HepG2 (cell line): ENCODE results near the gene NDUFS2. TPM values are rescaled to one million over a fixed set of nuclear protein-coding genes. Genes with fewer than 3 reads are reported as not detected.

ENCODE experiments used
- CHCHD3 ChIP-seq: sonication (generic); formaldehyde crosslinking; IDR thresholded peaks from 2 replicates; pipeline ENCODE4 v1.8.0; 2022; ENCODE audit warnings: mild to moderate bottlenecking, missing genetic modification reagents, moderate library complexity
- FOXK1 ChIP-seq: sonication (generic); formaldehyde crosslinking; IDR thresholded peaks from 2 replicates; pipeline ENCODE4 v1.4.0; 2020; ENCODE audit warnings: low read depth, missing genetic modification reagents, borderline replicate concordance
- HOXA9 ChIP-seq: sonication (generic); formaldehyde crosslinking; IDR thresholded peaks from 2 replicates; pipeline ENCODE4 v1.8.1; 2022; ENCODE audit warnings: missing genetic modification reagents, mild to moderate bottlenecking, moderate library complexity, borderline replicate concordance
- KLF13 ChIP-seq: sonication (generic); formaldehyde crosslinking; IDR thresholded peaks from 2 replicates; pipeline ENCODE4 v1.4.0; 2020; ENCODE audit warnings: mild to moderate bottlenecking, missing genetic modification reagents
- MED1 ChIP-seq: sonication (generic); formaldehyde crosslinking; IDR thresholded peaks from 2 replicates; pipeline ENCODE4 v1.4.0; 2020; ENCODE audit warnings: missing genetic modification reagents
- MZF1 ChIP-seq: sonication (generic); formaldehyde crosslinking; IDR thresholded peaks from 2 replicates; pipeline ENCODE4 v1.8.1; 2023; ENCODE audit warnings: mild to moderate bottlenecking, missing genetic modification reagents, borderline replicate concordance
- NR2C2 ChIP-seq: sonication (generic); formaldehyde crosslinking; IDR thresholded peaks from 2 replicates; pipeline ENCODE4 v1.4.0; 2020; ENCODE audit warnings: missing genetic modification reagents, mild to moderate bottlenecking, moderate library complexity, borderline replicate concordance
- SRSF1 ChIP-seq: fragments of 200-400 bp; formaldehyde crosslinking; optimal IDR thresholded peaks from 2 replicates; pipeline ENCODE3; 2017; ENCODE audit warnings: mild to moderate bottlenecking, low read depth, low read length, moderate library complexity
- YEATS4 ChIP-seq: sonication (generic); formaldehyde crosslinking; IDR thresholded peaks from 2 replicates; pipeline ENCODE4 v1.4.0; 2020; ENCODE audit warnings: missing genetic modification reagents, borderline replicate concordance
- ZMYM3 ChIP-seq: sonication (generic); formaldehyde crosslinking; IDR thresholded peaks from 2 replicates; pipeline ENCODE4 v1.5.1; 2020; ENCODE audit warnings: mild to moderate bottlenecking, missing genetic modification reagents
- ZMYM4 ChIP-seq: sonication (generic); formaldehyde crosslinking; IDR thresholded peaks from 2 replicates; pipeline ENCODE4 v1.8.1; 2023; ENCODE audit warnings: mild to moderate bottlenecking, missing genetic modification reagents
- ZNF124 ChIP-seq: sonication (generic); formaldehyde crosslinking; IDR thresholded peaks from 2 replicates; pipeline ENCODE4 v1.4.0; 2020; ENCODE audit warnings: missing genetic modification reagents
- ZNF3 ChIP-seq: IDR thresholded peaks from 2 replicates; pipeline ENCODE4 v1.7.0; 2017; ENCODE audit warnings: inconsistent platforms
- ZNF333 ChIP-seq: sonication (generic); formaldehyde crosslinking; IDR thresholded peaks from 2 replicates; pipeline ENCODE4 v1.4.0; 2020; ENCODE audit warnings: mild to moderate bottlenecking, missing genetic modification reagents, borderline replicate concordance
- ZNF33A ChIP-seq: sonication (generic); formaldehyde crosslinking; IDR thresholded peaks from 2 replicates; pipeline ENCODE4 v1.5.1; 2020; ENCODE audit warnings: missing genetic modification reagents, mild to moderate bottlenecking, moderate library complexity, borderline replicate concordance
- ZNF512B ChIP-seq: sonication (generic); formaldehyde crosslinking; IDR thresholded peaks from 2 replicates; pipeline ENCODE4 v1.5.1; 2020; ENCODE audit warnings: missing genetic modification reagents, mild to moderate bottlenecking, borderline replicate concordance
- ZNF7 ChIP-seq: IDR thresholded peaks from 2 replicates; pipeline ENCODE4 v1.6.1; 2016; ENCODE audit warnings: missing biosample characterization, missing genetic modification reagents
- ZNF768 ChIP-seq: sonication (generic); formaldehyde crosslinking; IDR thresholded peaks from 2 replicates; pipeline ENCODE4 v1.4.0; 2020; ENCODE audit warnings: missing genetic modification reagents
- polyA plus RNA-seq, 8 experiments: library from polyadenylated mRNA; depleted of rRNA in 3 of 8; stranded (reverse) in 7 of 8; unstranded in 1 of 8; fragments of >200 nt; fragmentation: Illumina TruSeq in 4 of 8; extraction: Trizol in 4 of 8; gene quantifications; 2 replicates each; pipeline versions ENCODE4 v1.2.1 to v1.2.3, GENCODE V29; 2011 to 2016; ENCODE audit warnings: low read depth in 4 of 8, missing spikeins in 1 of 8, mixed read lengths in 1 of 8; ENCODE audit not compliant: insufficient read depth in 1 of 8
- total RNA-seq, 5 experiments: library from RNA; depleted of rRNA; stranded (reverse); fragments of >200 nt; fragmentation: Illumina TruSeq; extraction: Trizol; gene quantifications; 2 replicates each; pipeline ENCODE4 v1.2.3, GENCODE V29; 2016; ENCODE audit warnings: low read depth in 1 of 5
- TF ChIP-seq, protein P1 (sequence below): sonication (generic); formaldehyde crosslinking; IDR thresholded peaks from 2 replicates; pipeline ENCODE4 v1.4.0; 2020; ENCODE audit warnings: mild to moderate bottlenecking, missing genetic modification reagents
- TF ChIP-seq, protein P2 (sequence below): sonication (generic); formaldehyde crosslinking; IDR thresholded peaks from 2 replicates; pipeline ENCODE4 v1.5.0; 2020; ENCODE audit warnings: mild to moderate bottlenecking, missing genetic modification reagents
- TF ChIP-seq, protein P3 (sequence below): IDR thresholded peaks from 2 replicates; pipeline ENCODE4 v1.6.1; 2016; ENCODE audit warnings: mild to moderate bottlenecking, missing biosample characterization, missing genetic modification reagents

NDUFS2 gene
- total and polyA plus RNA-seq, 2 of the 13 experiments (the other 11 are each of a cell fraction or from before 2014, with no cell fraction given), result 89.9 to 118 TPM

GRCh38 chr1:161222175-161223019 lies 20.2 kb downstream of the NDUFS2 start (continued):
- no peak for TF ChIP-seq ZMYM3 (CRISPR knock-in tag)
- TF ChIP-seq KLF13 (CRISPR knock-in tag), result no peak
- TF ChIP-seq ZMYM4 (CRISPR knock-in tag), result peak; percentile 20
- TF ChIP-seq, protein P1, sequence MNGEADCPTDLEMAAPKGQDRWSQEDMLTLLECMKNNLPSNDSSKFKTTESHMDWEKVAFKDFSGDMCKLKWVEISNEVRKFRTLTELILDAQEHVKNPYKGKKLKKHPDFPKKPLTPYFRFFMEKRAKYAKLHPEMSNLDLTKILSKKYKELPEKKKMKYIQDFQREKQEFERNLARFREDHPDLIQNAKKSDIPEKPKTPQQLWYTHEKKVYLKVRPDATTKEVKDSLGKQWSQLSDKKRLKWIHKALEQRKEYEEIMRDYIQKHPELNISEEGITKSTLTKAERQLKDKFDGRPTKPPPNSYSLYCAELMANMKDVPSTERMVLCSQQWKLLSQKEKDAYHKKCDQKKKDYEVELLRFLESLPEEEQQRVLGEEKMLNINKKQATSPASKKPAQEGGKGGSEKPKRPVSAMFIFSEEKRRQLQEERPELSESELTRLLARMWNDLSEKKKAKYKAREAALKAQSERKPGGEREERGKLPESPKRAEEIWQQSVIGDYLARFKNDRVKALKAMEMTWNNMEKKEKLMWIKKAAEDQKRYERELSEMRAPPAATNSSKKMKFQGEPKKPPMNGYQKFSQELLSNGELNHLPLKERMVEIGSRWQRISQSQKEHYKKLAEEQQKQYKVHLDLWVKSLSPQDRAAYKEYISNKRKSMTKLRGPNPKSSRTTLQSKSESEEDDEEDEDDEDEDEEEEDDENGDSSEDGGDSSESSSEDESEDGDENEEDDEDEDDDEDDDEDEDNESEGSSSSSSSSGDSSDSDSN (CRISPR knock-in tag), result no peak; the same call in 1 of the 2 replicates
- TF ChIP-seq ZNF3 (CRISPR knock-in tag), result no peak
- no peak for TF ChIP-seq ZNF124 (CRISPR knock-in tag)
- 0 out of 2 replicates have a peak, but pooled peaks have one; percentile 5 for TF ChIP-seq NR2C2
- no peak for TF ChIP-seq ZNF7 (CRISPR knock-in tag)
- no peak for TF ChIP-seq CHCHD3 (CRISPR knock-in tag)
- TF ChIP-seq ZNF333 (CRISPR knock-in tag), result 0 out of 2 replicates have a peak, but pooled peaks have one; percentile 38
- TF ChIP-seq YEATS4 (CRISPR knock-in tag), result peak; percentile 40
- TF ChIP-seq ZNF512B (CRISPR knock-in tag), result 0 out of 2 replicates have a peak, but pooled peaks have one; percentile 46
- no peak for TF ChIP-seq ZNF768 (CRISPR knock-in tag)
- no peak for TF ChIP-seq SRSF1
- 0 out of 2 replicates have a peak, but pooled peaks have one; percentile 5 for TF ChIP-seq FOXK1
- no peak for TF ChIP-seq ZNF33A (CRISPR knock-in tag)
- TF ChIP-seq HOXA9, result peak; percentile 34; the same call in 1 of the 2 replicates
- TF ChIP-seq, protein P2, sequence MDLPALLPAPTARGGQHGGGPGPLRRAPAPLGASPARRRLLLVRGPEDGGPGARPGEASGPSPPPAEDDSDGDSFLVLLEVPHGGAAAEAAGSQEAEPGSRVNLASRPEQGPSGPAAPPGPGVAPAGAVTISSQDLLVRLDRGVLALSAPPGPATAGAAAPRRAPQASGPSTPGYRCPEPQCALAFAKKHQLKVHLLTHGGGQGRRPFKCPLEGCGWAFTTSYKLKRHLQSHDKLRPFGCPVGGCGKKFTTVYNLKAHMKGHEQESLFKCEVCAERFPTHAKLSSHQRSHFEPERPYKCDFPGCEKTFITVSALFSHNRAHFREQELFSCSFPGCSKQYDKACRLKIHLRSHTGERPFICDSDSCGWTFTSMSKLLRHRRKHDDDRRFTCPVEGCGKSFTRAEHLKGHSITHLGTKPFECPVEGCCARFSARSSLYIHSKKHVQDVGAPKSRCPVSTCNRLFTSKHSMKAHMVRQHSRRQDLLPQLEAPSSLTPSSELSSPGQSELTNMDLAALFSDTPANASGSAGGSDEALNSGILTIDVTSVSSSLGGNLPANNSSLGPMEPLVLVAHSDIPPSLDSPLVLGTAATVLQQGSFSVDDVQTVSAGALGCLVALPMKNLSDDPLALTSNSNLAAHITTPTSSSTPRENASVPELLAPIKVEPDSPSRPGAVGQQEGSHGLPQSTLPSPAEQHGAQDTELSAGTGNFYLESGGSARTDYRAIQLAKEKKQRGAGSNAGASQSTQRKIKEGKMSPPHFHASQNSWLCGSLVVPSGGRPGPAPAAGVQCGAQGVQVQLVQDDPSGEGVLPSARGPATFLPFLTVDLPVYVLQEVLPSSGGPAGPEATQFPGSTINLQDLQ (CRISPR knock-in tag), result no peak
- TF ChIP-seq, protein P3, sequence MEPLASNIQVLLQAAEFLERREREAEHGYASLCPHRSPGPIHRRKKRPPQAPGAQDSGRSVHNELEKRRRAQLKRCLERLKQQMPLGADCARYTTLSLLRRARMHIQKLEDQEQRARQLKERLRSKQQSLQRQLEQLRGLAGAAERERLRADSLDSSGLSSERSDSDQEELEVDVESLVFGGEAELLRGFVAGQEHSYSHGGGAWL (CRISPR knock-in tag), result no peak
- peak; percentile 9; the same call in 1 of the 2 replicates for TF ChIP-seq MED1 (CRISPR knock-in tag)
- TF ChIP-seq MZF1, result no peak
